GM21367 (cell line): ENCODE results near the gene PRDM2.

ENCODE experiments used
- ATAC-seq: cut with Tn5 transposase; IDR thresholded peaks from one replicate; pipeline ENCODE4 v1.9.1; 2021; ENCODE audit not compliant: unreplicated experiment

The PRDM2 gene

GRCh38 chr1:13812456-13813397, 112.7 kb downstream of the PRDM2 start:
- no peak for ATAC-seq

GRCh38 chr1:13813398-13814012, 113.5 kb downstream of the PRDM2 start:
- no peak for ATAC-seq

- ATAC-seq = no peak
Measured at GRCh38 chr1:13814131-13814530, 114.1 kb downstream of the PRDM2 start.

GRCh38 chr1:13816016-13816760, 116.2 kb downstream of the PRDM2 start:
- ATAC-seq = no peak

GRCh38 chr1:13817906-13818305, 117.9 kb downstream of the PRDM2 start:
- ATAC-seq = no peak

GRCh38 chr1:13818926-13819325, 118.9 kb downstream of the PRDM2 start:
- ATAC-seq = no peak

DNA sequence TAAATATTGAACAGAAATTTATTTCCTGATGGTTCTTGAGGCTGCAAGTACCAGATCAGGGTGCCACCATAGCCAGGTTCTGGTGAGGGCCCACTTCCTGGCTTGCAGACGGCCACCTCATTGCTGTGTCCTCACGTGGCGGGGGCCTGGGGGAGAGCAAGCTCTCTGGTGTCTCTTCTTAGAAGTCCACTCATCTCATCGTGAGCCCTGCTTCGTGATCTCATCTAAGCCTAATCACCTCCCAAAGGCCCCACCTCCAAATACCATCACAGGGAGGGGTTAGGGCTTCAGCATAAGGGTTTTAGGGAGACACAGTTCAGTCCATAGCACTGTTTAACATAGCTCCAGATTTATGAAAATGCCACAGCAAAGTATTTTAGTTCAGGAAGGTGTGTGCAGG, 119.7 kb downstream of the PRDM2 start:
- ATAC-seq = no peak

DNA sequence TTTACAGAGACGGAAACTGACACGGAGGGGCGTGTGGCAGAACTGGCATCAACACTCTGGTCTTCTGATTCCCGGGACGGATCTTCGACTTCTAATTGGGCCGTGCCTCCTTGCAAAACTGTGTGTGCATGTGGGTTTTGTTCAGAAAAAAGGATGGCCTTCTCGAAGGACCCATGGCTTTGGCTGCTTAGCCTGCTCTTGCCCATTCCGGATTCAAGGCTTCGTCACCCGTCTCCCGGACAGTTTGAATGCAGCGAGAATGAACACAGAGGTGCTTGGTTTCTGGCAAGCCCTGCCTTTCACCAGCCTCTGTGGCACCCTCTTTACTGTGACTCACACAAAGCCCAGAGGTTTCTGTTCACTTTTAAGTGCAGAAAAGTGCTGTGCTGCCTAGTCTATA, 120.1 kb downstream of the PRDM2 start:
- no peak for ATAC-seq

DNA sequence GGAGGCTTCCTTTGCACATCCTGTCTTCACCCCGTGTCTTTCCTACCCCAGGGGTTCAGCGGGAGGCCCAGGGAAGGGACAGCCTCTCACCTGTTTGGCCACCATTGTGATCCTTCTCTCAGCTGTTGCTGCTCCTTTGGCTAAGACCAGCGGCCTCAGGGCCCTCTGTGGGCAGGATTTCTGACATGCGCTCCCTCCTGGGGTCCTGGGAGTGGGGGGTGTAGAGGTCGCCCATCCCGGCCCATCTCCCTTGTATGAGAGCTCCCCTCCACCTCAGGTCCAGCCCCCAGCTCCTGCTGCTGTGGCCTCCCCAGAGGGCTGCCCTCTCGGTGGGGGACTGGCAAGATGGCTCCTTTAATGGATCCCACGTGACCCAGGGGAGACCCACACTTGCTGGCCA, 120.5 kb downstream of the PRDM2 start:
- ATAC-seq = no peak

DNA sequence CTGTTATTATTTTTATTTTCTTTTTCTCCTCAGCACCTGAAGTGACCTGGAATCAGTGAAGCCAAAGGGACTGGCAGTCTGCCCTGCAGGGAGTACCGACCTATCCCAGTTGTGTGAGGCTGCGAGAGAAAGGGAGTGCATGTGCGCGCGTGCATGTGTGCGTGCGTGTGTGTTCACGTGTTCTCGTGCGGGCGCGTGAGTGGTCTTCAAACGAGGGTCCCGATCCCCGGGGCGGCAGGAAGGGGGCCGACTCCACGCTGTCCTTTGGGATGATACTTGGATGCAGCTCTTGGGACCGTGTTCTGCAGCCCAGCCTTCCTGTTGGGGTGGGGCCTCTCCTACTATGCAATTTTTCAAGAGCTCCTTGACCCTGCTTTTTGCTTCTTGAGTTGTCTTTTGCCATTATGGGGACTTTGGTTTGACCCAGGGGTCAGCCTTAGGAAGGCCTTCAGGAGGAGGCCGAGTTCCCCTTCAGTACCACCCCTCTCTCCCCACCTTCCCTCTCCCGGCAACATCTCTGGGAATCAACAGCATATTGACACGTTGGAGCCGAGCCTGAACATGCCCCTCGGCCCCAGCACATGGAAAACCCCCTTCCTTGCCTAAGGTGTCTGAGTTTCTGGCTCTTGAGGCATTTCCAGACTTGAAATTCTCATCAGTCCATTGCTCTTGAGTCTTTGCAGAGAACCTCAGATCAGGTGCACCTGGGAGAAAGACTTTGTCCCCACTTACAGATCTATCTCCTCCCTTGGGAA, 123.3 kb downstream of the PRDM2 start:
- ATAC-seq = no peak

- ATAC-seq = no peak
Measured at GRCh38 chr1:13823936-13824335, 123.9 kb downstream of the PRDM2 start.

DNA sequence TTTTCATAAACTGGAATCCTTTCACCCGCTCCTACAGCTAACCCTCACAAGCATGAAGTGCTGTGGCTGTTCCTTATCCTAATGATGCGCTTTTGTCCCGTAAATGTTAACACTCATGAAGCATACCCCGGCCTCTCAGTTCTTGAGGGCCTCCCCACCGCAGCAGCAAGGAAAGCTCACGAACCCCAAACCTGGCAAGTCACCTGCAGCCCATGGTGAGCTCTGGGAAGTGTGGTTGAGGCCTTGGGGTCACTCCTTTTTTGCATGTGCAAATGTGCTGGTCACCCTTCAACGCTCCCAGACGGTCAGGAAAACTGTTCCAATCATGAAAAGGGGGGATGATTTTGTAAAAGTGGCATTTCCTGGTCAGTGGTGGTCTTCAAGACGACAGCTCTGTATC, 124.6 kb downstream of the PRDM2 start:
- ATAC-seq = no peak

DNA sequence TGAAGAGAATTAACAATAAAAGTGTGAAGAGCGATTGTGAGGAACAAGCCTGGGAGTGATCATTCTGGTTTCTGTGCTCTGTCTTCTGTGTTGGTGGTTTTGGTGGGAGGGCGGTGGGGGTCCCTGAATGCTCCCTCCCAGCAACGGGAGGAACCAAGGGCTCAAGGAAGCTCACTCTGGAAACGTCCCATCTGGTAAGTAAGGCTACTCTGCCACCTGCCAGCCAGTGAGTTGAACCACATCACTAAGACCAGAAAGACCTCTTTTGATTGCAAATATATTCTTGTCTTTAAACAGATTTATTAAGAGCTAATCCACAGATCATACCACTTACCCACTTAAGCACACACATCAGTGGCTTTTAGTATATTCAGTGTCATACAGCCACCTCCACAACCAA, 125.0 kb downstream of the PRDM2 start:
- ATAC-seq = no peak

GRCh38 chr1:13826009-13826408, 126.0 kb downstream of the PRDM2 start:
- no peak for ATAC-seq

DNA sequence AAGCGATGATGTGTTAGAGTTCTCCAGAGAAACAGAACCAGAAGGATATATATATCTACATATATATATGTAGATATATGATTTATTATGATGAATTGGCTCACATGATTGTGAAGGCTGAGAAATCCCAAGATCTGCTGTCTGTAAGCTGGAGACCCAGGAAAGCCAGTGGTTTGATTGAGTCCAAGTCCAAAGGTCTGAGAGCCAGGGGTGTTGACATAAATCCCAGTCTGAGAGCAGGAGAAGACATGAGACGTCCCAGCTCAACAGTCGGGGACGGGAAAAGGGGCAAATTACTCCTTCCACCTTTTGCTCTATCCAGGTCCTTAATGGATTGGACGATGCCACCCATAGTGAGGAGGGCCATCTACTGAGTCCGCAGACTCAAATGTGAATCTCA, 126.6 kb downstream of the PRDM2 start:
- no peak for ATAC-seq

- no peak for ATAC-seq
Measured at GRCh38 chr1:13828454-13829151, 128.6 kb downstream of the PRDM2 start.

DNA sequence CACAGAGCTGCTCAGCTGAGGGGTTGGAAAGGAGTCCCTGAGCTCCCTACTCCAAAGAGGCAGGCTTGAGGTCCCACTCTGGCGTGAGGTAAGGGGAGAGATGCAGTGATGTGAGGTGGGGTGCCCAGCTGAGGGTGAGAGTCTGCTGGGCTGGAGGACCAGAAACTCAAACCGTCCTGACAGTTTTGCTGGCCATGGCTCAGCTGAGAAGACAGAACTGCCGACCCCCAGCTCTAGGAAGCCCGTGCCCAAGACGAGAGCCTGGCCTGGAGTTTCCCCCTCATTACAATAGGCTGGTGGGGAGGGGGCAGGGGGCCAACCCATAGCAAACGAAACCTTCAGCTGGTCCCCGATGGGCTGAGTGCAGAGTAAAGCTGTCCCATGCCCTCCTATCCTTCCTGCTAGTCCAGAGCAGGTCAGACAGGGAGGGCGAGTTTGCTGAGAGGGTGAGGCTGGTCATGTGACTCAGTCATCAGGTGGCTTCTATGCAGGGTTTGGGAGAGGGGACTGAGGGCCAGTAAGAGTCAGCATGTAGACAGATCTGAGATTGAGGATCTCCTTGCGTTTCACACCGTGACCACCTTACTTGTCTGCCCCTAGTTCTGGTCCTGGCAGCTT, 129.3 kb downstream of the PRDM2 start:
- ATAC-seq = no peak

GRCh38 chr1:13830170-13830569, 130.2 kb downstream of the PRDM2 start:
- no peak for ATAC-seq

GRCh38 chr1:13830616-13831280, 130.8 kb downstream of the PRDM2 start:
- ATAC-seq = no peak
